Measurements from ENCODE around the gene HAUS8.

HAUS8 gene

DNA sequence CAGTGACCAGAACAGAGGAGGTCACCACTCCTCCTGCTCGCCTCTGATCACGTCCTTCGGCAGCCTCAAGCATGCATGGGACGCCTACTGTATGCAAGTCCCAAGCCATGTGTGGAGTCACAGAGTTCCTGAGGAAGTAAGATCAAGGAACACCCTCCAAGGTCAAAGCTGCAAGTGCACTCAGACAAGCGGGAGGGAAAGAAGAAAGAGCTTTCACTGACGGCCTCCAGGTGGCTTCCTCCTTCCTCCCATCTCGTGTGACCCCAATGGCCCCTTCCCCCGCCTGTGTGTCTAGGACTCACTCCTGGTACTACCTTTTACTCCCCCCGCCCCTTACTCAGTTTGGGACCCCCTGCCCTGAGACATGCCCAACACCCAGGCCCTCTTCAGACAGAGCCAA, 6.1 kb downstream of the HAUS8 start:
- no peak for DNase-seq (ENCODE audit: extremely low spot score)
- TF ChIP-seq SUZ12 (IDR thresholded peaks at IDR 0.05) (no peak), ARNT (IDR thresholded peaks at IDR 0.05) (no peak)
- TF ChIP-seq, protein P1, sequence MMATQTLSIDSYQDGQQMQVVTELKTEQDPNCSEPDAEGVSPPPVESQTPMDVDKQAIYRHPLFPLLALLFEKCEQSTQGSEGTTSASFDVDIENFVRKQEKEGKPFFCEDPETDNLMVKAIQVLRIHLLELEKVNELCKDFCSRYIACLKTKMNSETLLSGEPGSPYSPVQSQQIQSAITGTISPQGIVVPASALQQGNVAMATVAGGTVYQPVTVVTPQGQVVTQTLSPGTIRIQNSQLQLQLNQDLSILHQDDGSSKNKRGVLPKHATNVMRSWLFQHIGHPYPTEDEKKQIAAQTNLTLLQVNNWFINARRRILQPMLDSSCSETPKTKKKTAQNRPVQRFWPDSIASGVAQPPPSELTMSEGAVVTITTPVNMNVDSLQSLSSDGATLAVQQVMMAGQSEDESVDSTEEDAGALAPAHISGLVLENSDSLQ (IDR thresholded peaks at IDR 0.05), result no peak
- CTCF ChIA-PET, result no interaction called here
- POLR2A ChIA-PET, result interaction anchor here (0.8 to 1.0 kb wide), 2 partner anchors 13 to 136 kb away, joined by 3 read pairs; no protein-coding TSS in a partner anchor

DNA sequence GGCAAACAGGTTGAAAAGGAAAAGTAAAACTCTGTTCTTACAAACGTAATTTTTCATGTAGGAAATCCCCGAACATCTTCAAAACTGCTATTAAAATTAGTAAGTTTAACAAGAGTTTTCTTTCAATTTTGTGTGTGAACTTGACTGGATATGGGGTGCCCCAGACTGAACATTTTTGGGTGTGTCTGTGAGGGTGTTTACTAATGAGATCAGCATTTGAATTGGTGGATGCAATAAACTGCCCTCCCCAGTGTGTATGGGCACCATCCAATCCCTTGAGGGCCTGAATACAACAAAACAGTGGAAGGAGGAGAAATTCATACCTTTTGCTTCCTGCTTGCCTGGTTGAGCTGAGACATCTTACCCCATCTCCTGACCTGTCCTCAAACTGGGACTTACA, 11.8 kb downstream of the HAUS8 start:
- no peak for DNase-seq (ENCODE audit: extremely low spot score)
- TF ChIP-seq FOXM1 (IDR thresholded peaks at IDR 0.05; ENCODE audit: borderline replicate concordance) (no peak), SUZ12 (IDR thresholded peaks at IDR 0.05) (no peak), SP1 (IDR thresholded peaks at IDR 0.05) (no peak), LEF1 (IDR thresholded peaks at IDR 0.05; ENCODE audit: borderline replicate concordance) (no peak), HDGF (IDR thresholded peaks at IDR 0.05; ENCODE audit: borderline replicate concordance) (no peak), CTBP1 (IDR thresholded peaks at IDR 0.05; ENCODE audit: borderline replicate concordance) (no peak), ARNT (IDR thresholded peaks at IDR 0.05) (no peak), NFRKB (IDR thresholded peaks at IDR 0.05) (no peak), ELF4 (IDR thresholded peaks at IDR 0.05) (no peak), ZNF384 (IDR thresholded peaks at IDR 0.05) (no peak), TARDBP (IDR thresholded peaks at IDR 0.05) (no peak), FOXK2 (IDR thresholded peaks at IDR 0.05) (no peak), FOXA1 (IDR thresholded peaks at IDR 0.05) (no peak)
- TF ChIP-seq, protein P1 (IDR thresholded peaks at IDR 0.05), result no peak
- ChIA-PET POLR2A (no interaction called here), CTCF (no interaction called here)

DNA sequence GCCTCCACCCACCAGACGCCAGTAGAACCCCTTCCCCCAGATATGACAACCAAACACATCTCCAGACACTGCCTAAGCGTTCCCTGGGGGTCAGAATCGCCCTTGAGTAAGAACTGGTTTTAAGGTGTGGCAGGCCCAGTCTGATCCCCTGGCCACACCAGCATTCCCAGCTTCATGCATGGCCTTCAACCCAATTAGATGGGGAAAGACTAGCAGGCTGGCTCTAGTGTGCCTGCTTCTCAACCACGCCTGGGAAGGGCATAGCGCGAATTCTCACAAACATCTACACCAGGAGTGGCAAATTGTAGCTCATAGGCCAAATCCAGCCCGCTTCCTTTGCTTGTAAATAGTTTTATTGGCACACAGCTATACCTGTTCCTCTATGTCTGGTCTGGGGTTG, 13.6 kb downstream of the HAUS8 start:
- ChIA-PET CTCF (no interaction called here), POLR2A (no interaction called here)

DNA sequence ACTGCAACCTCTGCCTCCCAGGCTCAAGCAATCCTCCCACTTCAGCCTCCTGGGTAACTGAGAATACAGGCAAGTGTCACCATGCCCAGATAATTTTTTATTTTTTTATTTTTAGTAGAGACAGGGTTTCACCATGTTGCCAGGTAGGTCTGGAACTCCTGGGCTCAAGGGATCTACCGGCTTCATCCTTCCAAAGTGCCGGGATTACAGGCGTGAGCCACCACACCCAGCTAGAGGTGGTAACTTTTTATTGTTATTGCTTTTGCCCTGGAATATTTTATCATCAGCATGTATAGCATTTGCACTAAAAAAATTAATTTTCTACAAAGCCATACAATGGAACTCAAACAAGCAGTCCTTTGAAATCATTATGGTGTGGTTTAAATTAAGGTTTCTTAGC, 14.0 kb downstream of the HAUS8 start:
- TF ChIP-seq SUZ12 (IDR thresholded peaks at IDR 0.05), result no peak
- TF ChIP-seq FOXM1 (IDR thresholded peaks at IDR 0.05; ENCODE audit: borderline replicate concordance), result no peak
- TF ChIP-seq FOXA1 (IDR thresholded peaks at IDR 0.05), result no peak
- TF ChIP-seq NFRKB (IDR thresholded peaks at IDR 0.05), result no peak
- TF ChIP-seq, protein P1 (IDR thresholded peaks at IDR 0.05), result no peak
- TF ChIP-seq FOXK2 (IDR thresholded peaks at IDR 0.05), result no peak
- TF ChIP-seq LEF1 (IDR thresholded peaks at IDR 0.05; ENCODE audit: borderline replicate concordance), result no peak
- TF ChIP-seq ELF4 (IDR thresholded peaks at IDR 0.05), result no peak
- TF ChIP-seq HDGF (IDR thresholded peaks at IDR 0.05; ENCODE audit: borderline replicate concordance), result no peak
- TF ChIP-seq ZNF384 (IDR thresholded peaks at IDR 0.05), result no peak
- no peak for TF ChIP-seq ARNT (IDR thresholded peaks at IDR 0.05)
- no peak for TF ChIP-seq BHLHE40 (IDR thresholded peaks at IDR 0.05; ENCODE audit: borderline replicate concordance)
- TF ChIP-seq CTBP1 (IDR thresholded peaks at IDR 0.05; ENCODE audit: borderline replicate concordance), result no peak
- TF ChIP-seq SP1 (IDR thresholded peaks at IDR 0.05), result no peak
- TF ChIP-seq L3MBTL2 (conservative IDR thresholded peaks at IDR 0.05), result no peak
- no peak for TF ChIP-seq TARDBP (IDR thresholded peaks at IDR 0.05)
- ChIA-PET CTCF (no interaction called here), POLR2A (no interaction called here)

More for the DNA sequence above, 13.6 kb downstream of the HAUS8 start:
- DNase-seq (ENCODE audit: extremely low spot score), result no peak
- TF ChIP-seq ELF4 (IDR thresholded peaks at IDR 0.05) (no peak), ARNT (IDR thresholded peaks at IDR 0.05) (no peak), ZNF384 (IDR thresholded peaks at IDR 0.05) (no peak), CTBP1 (IDR thresholded peaks at IDR 0.05; ENCODE audit: borderline replicate concordance) (no peak), FOXM1 (IDR thresholded peaks at IDR 0.05; ENCODE audit: borderline replicate concordance) (no peak), TARDBP (IDR thresholded peaks at IDR 0.05) (no peak), NFRKB (IDR thresholded peaks at IDR 0.05) (no peak), HDGF (IDR thresholded peaks at IDR 0.05; ENCODE audit: borderline replicate concordance) (no peak), BHLHE40 (IDR thresholded peaks at IDR 0.05; ENCODE audit: borderline replicate concordance) (no peak), FOXA1 (IDR thresholded peaks at IDR 0.05) (no peak), SP1 (IDR thresholded peaks at IDR 0.05) (no peak), SUZ12 (IDR thresholded peaks at IDR 0.05) (no peak), LEF1 (IDR thresholded peaks at IDR 0.05; ENCODE audit: borderline replicate concordance) (no peak), L3MBTL2 (conservative IDR thresholded peaks at IDR 0.05) (no peak), FOXK2 (IDR thresholded peaks at IDR 0.05) (no peak)

DNA sequence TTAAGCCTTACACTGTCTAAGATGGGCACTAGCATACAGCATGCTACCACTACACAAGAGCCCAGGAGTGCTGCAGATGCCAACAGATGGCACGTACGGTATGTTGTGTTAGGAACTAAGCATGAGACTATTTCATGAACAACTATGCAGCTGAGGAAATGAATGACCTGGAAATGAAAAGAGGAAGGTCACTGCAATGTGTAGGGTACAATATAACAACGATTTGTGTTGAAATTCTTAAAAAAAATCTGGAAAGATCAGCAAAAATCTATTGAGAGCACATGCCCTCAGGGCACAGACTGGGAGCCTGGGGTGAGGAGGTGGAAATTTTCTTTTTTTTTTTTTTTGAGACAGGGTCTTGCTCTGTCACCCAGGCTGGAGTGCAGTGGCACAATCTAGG, 14.4 kb downstream of the HAUS8 start:
- CTCF ChIA-PET, result no interaction called here
- TF ChIP-seq BHLHE40 (IDR thresholded peaks at IDR 0.05; ENCODE audit: borderline replicate concordance) (no peak), TARDBP (IDR thresholded peaks at IDR 0.05) (no peak), ELF4 (IDR thresholded peaks at IDR 0.05) (no peak), FOXA1 (IDR thresholded peaks at IDR 0.05) (no peak), L3MBTL2 (conservative IDR thresholded peaks at IDR 0.05) (no peak), CTBP1 (IDR thresholded peaks at IDR 0.05; ENCODE audit: borderline replicate concordance) (no peak), FOXK2 (IDR thresholded peaks at IDR 0.05) (no peak), SUZ12 (IDR thresholded peaks at IDR 0.05) (no peak), NFRKB (IDR thresholded peaks at IDR 0.05) (no peak), ARNT (IDR thresholded peaks at IDR 0.05) (no peak), SP1 (IDR thresholded peaks at IDR 0.05) (no peak), FOXM1 (IDR thresholded peaks at IDR 0.05; ENCODE audit: borderline replicate concordance) (no peak), HDGF (IDR thresholded peaks at IDR 0.05; ENCODE audit: borderline replicate concordance) (no peak)
- TF ChIP-seq, protein P1 (IDR thresholded peaks at IDR 0.05), result no peak
- DNase-seq (ENCODE audit: extremely low spot score), result no peak
- POLR2A ChIA-PET, result no interaction called here

More for the DNA sequence above, 14.0 kb downstream of the HAUS8 start:
- DNase-seq (ENCODE audit: extremely low spot score), result no peak

Data from HEK293T (cell line).